ENCODE measurements around the gene ROBO1. TPM values are rescaled to one million over a fixed set of nuclear protein-coding genes. Genes with fewer than 3 reads are reported as not detected.

Gene ROBO1
- total RNA-seq (ENCODE audit: low replicate concordance): 168 and 169 TPM in 2 replicates

DNA sequence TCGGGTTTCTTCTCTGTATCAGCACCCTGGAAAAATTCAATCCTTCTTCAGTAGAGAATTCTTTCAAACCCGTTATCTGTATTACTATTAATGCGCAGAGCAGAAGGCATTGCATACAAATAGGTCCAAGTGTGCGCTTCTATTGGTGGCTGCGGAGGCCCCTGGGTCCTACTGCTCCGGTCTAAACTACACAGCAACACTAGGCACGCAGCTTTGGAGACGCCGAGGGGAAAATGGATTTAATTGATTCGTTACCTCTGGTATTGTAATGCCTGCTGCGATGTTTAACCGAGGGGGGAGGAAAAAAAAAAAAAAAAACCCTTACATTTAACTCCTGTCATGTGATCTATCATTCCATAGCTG is at the start of gene ROBO1:
Gene ROBO1, minus strand, starts transcription at position 94 of the 363 bp plus-strand sequence.
- Histone ChIP-seq H3K4me3 (peak within 1 kb of the TSS; percentile 50), H3F3A (ENCODE audit: low read depth) (peaks cover 18% of the 10 kb centered on the region), H3K9ac (no peak within 1 kb of the TSS), H3K79me2 (ENCODE audit: low read depth) (no peaks in the 10 kb centered on the region), H3K27me3 (peaks cover 72% of the 10 kb centered on the region), H3K9me3 (ENCODE audit: low read depth) (no peaks in the 10 kb centered on the region), H3K4me2 (peak within 1 kb of the TSS; percentile 80), H3K4me1 (peaks cover 9% of the 10 kb centered on the region), H4K20me1 (ENCODE audit: low read depth) (no peaks in the 10 kb centered on the region), H3K36me3 (no peaks in the 10 kb centered on the region), H2AFZ (replicated peaks) (peak within 1 kb of the TSS; percentile 67), H3K27ac (no peak within 1 kb of the TSS)
- TF ChIP-seq EZH2 (IDR thresholded peaks at IDR 0.05) (no peak), EZH2phosphoT487 (IDR thresholded peaks at IDR 0.05) (no peak)
- TF ChIP-seq, protein P1, sequence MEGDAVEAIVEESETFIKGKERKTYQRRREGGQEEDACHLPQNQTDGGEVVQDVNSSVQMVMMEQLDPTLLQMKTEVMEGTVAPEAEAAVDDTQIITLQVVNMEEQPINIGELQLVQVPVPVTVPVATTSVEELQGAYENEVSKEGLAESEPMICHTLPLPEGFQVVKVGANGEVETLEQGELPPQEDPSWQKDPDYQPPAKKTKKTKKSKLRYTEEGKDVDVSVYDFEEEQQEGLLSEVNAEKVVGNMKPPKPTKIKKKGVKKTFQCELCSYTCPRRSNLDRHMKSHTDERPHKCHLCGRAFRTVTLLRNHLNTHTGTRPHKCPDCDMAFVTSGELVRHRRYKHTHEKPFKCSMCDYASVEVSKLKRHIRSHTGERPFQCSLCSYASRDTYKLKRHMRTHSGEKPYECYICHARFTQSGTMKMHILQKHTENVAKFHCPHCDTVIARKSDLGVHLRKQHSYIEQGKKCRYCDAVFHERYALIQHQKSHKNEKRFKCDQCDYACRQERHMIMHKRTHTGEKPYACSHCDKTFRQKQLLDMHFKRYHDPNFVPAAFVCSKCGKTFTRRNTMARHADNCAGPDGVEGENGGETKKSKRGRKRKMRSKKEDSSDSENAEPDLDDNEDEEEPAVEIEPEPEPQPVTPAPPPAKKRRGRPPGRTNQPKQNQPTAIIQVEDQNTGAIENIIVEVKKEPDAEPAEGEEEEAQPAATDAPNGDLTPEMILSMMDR (IDR thresholded peaks at IDR 0.05): no peak
- Mint-ChIP-seq H3K4me3 (no peak within 1 kb of the TSS), H3K9me3 (peaks cover under 1% of the 10 kb centered on the region), H3K27me3 (ENCODE audit: insufficient read depth, low read depth) (peaks cover 6% of the 10 kb centered on the region), H3K27ac (no peak within 1 kb of the TSS), H3K36me3 (no peaks in the 10 kb centered on the region), H3K4me1 (peaks cover 15% of the 10 kb centered on the region)
- DNase-seq (ENCODE audit: low spot score): peak; percentile 53

DNA sequence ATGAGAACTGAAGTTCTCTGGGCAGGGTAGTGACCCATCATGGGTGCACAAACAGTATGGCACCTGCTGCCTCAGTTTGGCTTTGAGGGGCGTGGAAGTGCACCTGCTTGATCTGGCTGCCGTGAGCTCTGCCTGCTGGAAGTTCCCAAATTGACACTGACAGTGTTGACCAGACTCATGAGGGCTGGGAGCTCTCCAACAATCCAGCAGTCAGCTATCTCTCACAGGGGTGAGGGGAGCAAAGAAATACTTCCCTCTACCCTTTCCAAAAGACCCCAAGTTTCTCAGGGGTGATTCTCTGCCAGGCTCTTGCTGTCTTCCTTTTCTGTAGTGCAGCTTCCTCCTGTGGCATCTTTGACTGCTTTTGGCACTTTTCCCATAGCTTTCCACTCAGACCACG is 49.4 kb upstream of the ROBO1 start:
- Histone ChIP-seq H3K27me3 (no peaks in the 10 kb centered on the region), H2AFZ (replicated peaks) (no peak overlapping the region), H3F3A (ENCODE audit: low read depth) (no peaks in the 10 kb centered on the region), H3K4me3 (no peak overlapping the region), H3K9me3 (ENCODE audit: low read depth) (no peaks in the 10 kb centered on the region), H3K4me2 (no peak overlapping the region), H3K27ac (no peak overlapping the region), H3K9ac (no peak overlapping the region), H3K36me3 (no peaks in the 10 kb centered on the region), H4K20me1 (ENCODE audit: low read depth) (no peaks in the 10 kb centered on the region), H3K4me1 (no peaks in the 10 kb centered on the region), H3K79me2 (ENCODE audit: low read depth) (no peaks in the 10 kb centered on the region)
- no peak for TF ChIP-seq EZH2phosphoT487 (IDR thresholded peaks at IDR 0.05)
- no peak for TF ChIP-seq EZH2 (IDR thresholded peaks at IDR 0.05)
- TF ChIP-seq, protein P1 (IDR thresholded peaks at IDR 0.05): no peak
- no peak overlapping the region for H3K4me3 Mint-ChIP-seq
- H3K9me3 Mint-ChIP-seq: peaks cover 21% of the 10 kb centered on the region
- no peaks in the 10 kb centered on the region for H3K36me3 Mint-ChIP-seq
- no peak for DNase-seq (ENCODE audit: low spot score)
- H3K27me3 Mint-ChIP-seq (ENCODE audit: insufficient read depth, low read depth): no peaks in the 10 kb centered on the region
- no peaks in the 10 kb centered on the region for H3K4me1 Mint-ChIP-seq
- no peak overlapping the region for H3K27ac Mint-ChIP-seq

GRCh38 chr3:79815478-79815877 is 47.7 kb upstream of the ROBO1 start:
- Histone ChIP-seq H4K20me1 (ENCODE audit: low read depth) (no peaks in the 10 kb centered on the region), H3K9ac (no peak overlapping the region), H2AFZ (replicated peaks) (no peak overlapping the region), H3K4me2 (no peak overlapping the region), H3K27ac (no peak overlapping the region), H3K36me3 (no peaks in the 10 kb centered on the region), H3K79me2 (ENCODE audit: low read depth) (no peaks in the 10 kb centered on the region), H3K9me3 (ENCODE audit: low read depth) (no peaks in the 10 kb centered on the region), H3F3A (ENCODE audit: low read depth) (no peaks in the 10 kb centered on the region), H3K4me3 (no peak overlapping the region), H3K27me3 (no peaks in the 10 kb centered on the region), H3K4me1 (no peaks in the 10 kb centered on the region)
- Mint-ChIP-seq H3K27me3 (ENCODE audit: insufficient read depth, low read depth) (no peaks in the 10 kb centered on the region), H3K36me3 (no peaks in the 10 kb centered on the region), H3K4me3 (no peak overlapping the region), H3K9me3 (peaks cover 21% of the 10 kb centered on the region), H3K27ac (no peak overlapping the region), H3K4me1 (no peaks in the 10 kb centered on the region)
- no peak for DNase-seq (ENCODE audit: low spot score)
- no peak for TF ChIP-seq EZH2phosphoT487 (IDR thresholded peaks at IDR 0.05)
- TF ChIP-seq, protein P1 (IDR thresholded peaks at IDR 0.05): no peak
- no peak for TF ChIP-seq EZH2 (IDR thresholded peaks at IDR 0.05)
